DOHH2 (cell line): Measurements from ENCODE around the gene PPL.
"Not testable (repeated sequence)": the region's sequence is repeated elsewhere in the genome, so short reads cannot be mapped to it uniquely, and the experiment has no call there.

ENCODE experiments used
- H3F3A ChIP-seq: fragments of 200-600 bp; sonication (generic), shearing (Covaris generic); 2 replicates; pipeline ENCODE4 v1.6.0; 2016; ENCODE audit warnings: antibody characterized with exemption, mild to moderate bottlenecking; ENCODE audit not compliant: control insufficient read depth, insufficient read depth
- H3K27ac ChIP-seq: fragments of 200-600 bp; sonication (generic); 2 replicates; pipeline ENCODE4 v1.5.1; 2014; ENCODE audit warnings: low read depth, mild to moderate bottlenecking, low read length, moderate library complexity
- H3K27me3 ChIP-seq: fragments of 200-600 bp; sonication (generic); 2 replicates; pipeline ENCODE4 v1.6.1; 2014; ENCODE audit warnings: mild to moderate bottlenecking, low read length, mixed read lengths; ENCODE audit not compliant: control insufficient read depth
- H3K36me3 ChIP-seq: fragments of 200-600 bp; sonication (generic); 2 replicates; pipeline ENCODE4 v1.6.1; 2014; ENCODE audit warnings: mild to moderate bottlenecking, low read length, moderate library complexity, mixed read lengths; ENCODE audit not compliant: control insufficient read depth
- H3K4me1 ChIP-seq: fragments of 200-600 bp; sonication (generic); 2 replicates; pipeline ENCODE4 v1.6.1; 2014; ENCODE audit warnings: mild to moderate bottlenecking, low read length, mixed read lengths; ENCODE audit not compliant: control insufficient read depth
- H3K4me2 ChIP-seq: fragments of 200-600 bp; sonication (generic); 2 replicates; pipeline ENCODE4 v1.6.0; 2014; ENCODE audit warnings: mild to moderate bottlenecking, low read length, moderate library complexity
- H3K4me3 ChIP-seq: fragments of 200-600 bp; sonication (generic); 2 replicates; pipeline ENCODE4 v1.5.1; 2014; ENCODE audit warnings: mild to moderate bottlenecking, low read length, mixed read lengths
- H3K79me2 ChIP-seq: fragments of 200-600 bp; sonication (generic); 2 replicates; pipeline ENCODE4 v1.6.1; 2014; ENCODE audit warnings: mild to moderate bottlenecking, low read length, mixed read lengths; ENCODE audit not compliant: control insufficient read depth
- H3K9me2 ChIP-seq: fragments of 200-600 bp; sonication (generic); replicated peaks from 2 replicates; pipeline ENCODE4 v1.6.1; 2014; ENCODE audit warnings: mild to moderate bottlenecking, low read length, mixed read lengths; ENCODE audit not compliant: control insufficient read depth
- H3K9me3 ChIP-seq: fragments of 200-600 bp; sonication (generic); 2 replicates; pipeline ENCODE4 v1.6.1; 2014; ENCODE audit warnings: antibody characterized with exemption, low read length, mixed read lengths; ENCODE audit not compliant: control insufficient read depth, insufficient read depth
- H4K20me1 ChIP-seq: fragments of 200-600 bp; sonication (generic); 2 replicates; pipeline ENCODE4 v1.6.0; 2014; ENCODE audit warnings: low read depth, mild to moderate bottlenecking, antibody characterized with exemption, low read length, moderate library complexity; ENCODE audit not compliant: control insufficient read depth, insufficient read depth
- CTCF ChIP-seq: fragments of 200-600 bp; sonication (generic); IDR thresholded peaks from one replicate; pipeline ENCODE4 v1.5.1; 2014; ENCODE audit warnings: antibody characterized with exemption, mild to moderate bottlenecking, low read depth, low read length; ENCODE audit not compliant: poor library complexity, severe bottlenecking
- EZH2phosphoT487 ChIP-seq: fragments of 200-600 bp; sonication (generic); IDR thresholded peaks from 2 replicates; pipeline ENCODE4 v1.6.1; 2017; ENCODE audit warnings: borderline replicate concordance, mild to moderate bottlenecking, antibody characterized with exemption, low read length, moderate library complexity, mixed read lengths

Gene PPL

GRCh38 chr16:4968879-4969483 is 32.0 kb upstream of the PPL start:
- H3K27me3 ChIP-seq, result 0 out of 2 replicates have a peak, but pooled peaks cover 3% of the 10 kb centered on the region
- H3F3A ChIP-seq, result no peaks in the 10 kb centered on the region
- H3K4me1 ChIP-seq, result no peaks in the 10 kb centered on the region
- no peak overlapping the region for H3K27ac ChIP-seq
- H3K4me2 ChIP-seq, result no peak overlapping the region
- no peaks in the 10 kb centered on the region for H4K20me1 ChIP-seq
- no peaks in the 10 kb centered on the region for H3K9me2 ChIP-seq
- TF ChIP-seq EZH2phosphoT487 (no peak), CTCF (no peak)
- H3K79me2 ChIP-seq, result no peaks in the 10 kb centered on the region
- H3K36me3 ChIP-seq, result no peaks in the 10 kb centered on the region
- no peaks in the 10 kb centered on the region for H3K9me3 ChIP-seq
- H3K4me3 ChIP-seq, result no peak overlapping the region

GRCh38 chr16:4968278-4968677 is 31.3 kb upstream of the PPL start:
- not testable (repeated sequence) for H3K9me3 ChIP-seq, H3K9me2 ChIP-seq, H3K27ac ChIP-seq, H3K79me2 ChIP-seq, H3K36me3 ChIP-seq, H3K4me1 ChIP-seq, H3K4me3 ChIP-seq, H3K27me3 ChIP-seq, H4K20me1 ChIP-seq, H3K4me2 ChIP-seq, H3F3A ChIP-seq

GRCh38 chr16:4966736-4967453 is 29.9 kb upstream of the PPL start:
- Histone ChIP-seq H3K27me3 (0 out of 2 replicates have a peak, but pooled peaks cover 3% of the 10 kb centered on the region), H4K20me1 (no peaks in the 10 kb centered on the region), H3K9me3 (no peaks in the 10 kb centered on the region), H3K36me3 (no peaks in the 10 kb centered on the region), H3K4me3 (no peak overlapping the region), H3K9me2 (no peaks in the 10 kb centered on the region), H3K79me2 (no peaks in the 10 kb centered on the region), H3K4me2 (no peak overlapping the region), H3K27ac (no peak overlapping the region), H3K4me1 (no peaks in the 10 kb centered on the region), H3F3A (no peaks in the 10 kb centered on the region)
- no peak for TF ChIP-seq CTCF
- no peak for TF ChIP-seq EZH2phosphoT487

- H3K27me3 ChIP-seq, H3F3A ChIP-seq, H3K79me2 ChIP-seq, H3K27ac ChIP-seq, H3K9me2 ChIP-seq, H3K36me3 ChIP-seq, H3K9me3 ChIP-seq, H3K4me3 ChIP-seq, H3K4me2 ChIP-seq, H3K4me1 ChIP-seq, H4K20me1 ChIP-seq: not testable (repeated sequence)
These were observed 26.6 kb upstream of the PPL start for GRCh38 chr16:4963527-4963926.
